ENCODE measurements around the gene SAMD10.

SAMD10 gene

DNA sequence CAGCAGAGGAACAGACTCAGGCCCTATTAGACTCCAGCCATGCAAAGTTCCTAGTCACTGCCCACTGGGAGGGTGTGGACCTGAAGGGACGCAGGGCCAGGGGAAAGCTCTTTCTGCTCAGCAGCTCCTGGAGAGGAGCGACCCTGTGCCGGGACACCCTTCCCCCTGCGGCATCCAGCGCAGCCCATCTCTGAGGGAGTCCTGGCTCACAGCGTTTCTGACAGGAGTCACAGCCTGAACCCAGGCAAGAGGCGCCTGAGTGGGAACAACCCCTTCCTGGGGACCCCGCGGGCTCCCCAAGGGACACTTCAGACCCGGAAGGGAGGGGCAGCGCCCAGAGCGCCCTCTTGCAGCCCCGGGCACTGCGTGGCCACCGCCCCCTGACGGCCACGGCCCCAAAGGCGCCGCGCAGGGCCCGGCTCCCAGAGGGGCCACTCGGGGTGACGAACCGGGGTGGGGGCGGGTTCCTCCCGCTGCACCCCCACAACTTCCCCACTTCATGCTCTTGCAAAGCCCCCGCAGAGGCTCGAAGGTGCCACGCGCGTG lies 24.1 kb downstream of the SAMD10 start:
- DNase-seq: peak; percentile 47

DNA sequence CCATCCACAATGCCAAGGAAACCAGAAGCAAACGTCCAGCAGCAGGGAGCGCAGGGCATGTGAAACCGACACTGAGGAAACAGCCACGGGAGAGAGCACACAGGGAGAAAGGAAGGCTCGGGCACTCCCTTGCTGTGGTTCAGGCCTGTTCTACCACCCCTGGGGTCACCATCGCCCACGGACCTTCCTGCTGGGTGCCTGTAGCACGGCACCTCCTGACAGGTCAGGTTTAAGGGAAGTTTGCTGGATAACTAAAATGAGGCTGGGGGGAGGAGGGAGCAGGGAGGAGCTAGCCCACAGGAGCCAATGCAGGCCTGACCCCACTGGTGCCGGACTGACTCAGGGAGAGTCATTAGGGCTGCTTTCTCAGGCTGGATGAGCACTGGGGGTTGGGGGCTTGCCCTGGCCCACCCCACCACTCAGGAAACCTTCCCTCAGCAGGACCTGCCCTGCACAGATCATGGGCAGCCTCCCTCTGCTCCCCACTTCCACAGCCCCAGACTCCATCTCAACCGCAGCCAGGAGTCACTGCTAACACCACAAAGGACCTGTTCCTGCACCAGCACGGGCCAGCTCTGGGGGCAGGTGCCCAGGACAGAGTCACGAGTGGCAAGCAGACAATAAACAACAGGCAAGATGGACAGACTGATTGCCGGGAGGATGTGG lies 25.5 kb downstream of the SAMD10 start:
- no peak for DNase-seq

DNA sequence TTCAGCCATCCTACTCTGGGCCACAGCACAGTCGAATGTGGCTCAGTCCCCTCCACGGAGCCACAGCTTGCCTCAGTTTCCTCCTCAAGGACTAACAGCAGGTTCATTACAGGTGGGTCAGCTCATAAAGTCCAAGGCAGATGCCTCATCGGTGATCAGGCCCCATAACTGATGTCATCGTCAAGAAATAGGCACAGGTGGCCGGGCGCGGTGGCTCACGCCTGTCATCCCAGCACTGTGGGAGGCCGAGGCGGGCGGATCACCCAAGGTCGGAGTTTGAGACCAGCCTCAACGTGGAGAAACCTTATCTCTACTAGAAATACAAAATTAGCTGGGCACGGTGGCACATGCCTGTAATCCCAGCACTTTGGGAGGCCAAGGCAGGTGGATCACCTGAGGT lies 26.7 kb downstream of the SAMD10 start:
- DNase-seq: no peak

DNA sequence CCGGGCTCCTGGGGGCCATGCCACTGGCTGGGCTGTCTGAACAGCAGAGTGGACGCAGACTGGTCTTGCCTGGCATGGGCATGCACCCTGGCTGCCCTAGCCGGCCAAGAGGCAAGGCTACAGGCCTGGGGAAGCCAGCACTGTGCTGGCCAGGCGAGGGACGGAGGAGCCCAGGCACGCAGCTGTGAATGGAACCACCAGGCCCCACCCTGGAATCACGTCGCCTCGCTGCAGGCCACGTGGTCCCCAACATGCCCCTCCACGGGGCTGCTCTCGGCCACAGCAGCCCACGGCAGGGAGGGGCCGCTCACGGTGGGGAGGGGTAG lies 27.3 kb downstream of the SAMD10 start:
- DNase-seq: no peak

DNA sequence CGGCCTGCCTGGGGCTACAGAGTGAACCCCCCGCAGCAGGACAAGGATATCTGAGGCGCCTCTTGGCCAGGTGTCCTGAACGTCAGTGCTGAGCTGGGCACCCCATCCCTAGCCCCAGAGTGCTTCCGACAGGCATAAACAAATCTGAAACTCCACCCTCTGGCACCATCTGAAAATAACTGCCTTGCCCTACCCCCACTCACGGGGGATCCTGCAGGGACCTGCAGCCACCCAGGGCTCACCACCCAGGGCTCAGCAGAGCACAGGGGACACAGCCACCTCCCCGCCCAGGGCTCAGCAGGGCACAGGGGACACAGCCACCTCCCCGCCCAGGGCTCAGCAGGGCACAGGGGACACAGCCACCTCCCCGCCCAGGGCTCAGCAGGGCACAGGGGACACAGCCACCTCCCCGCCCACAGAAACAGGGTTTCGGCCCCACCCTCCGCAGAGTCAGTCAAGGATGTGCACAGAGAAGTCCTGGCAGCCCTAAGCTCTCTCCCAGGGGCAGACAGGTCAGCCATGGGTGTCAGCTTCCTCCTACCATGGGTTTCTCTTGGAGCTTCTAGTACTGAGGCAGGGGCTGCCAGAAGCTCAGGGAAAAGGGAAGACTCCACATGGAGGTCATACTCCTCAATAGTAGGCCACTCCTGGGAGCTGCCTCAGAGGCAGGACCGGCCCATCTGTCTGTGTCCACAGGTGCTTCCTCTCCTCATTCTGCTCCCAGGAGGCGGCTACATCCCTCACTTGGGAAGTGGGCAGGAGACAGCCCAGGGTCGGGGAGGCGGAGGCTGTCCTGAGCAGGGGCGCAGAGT lies 27.8 kb downstream of the SAMD10 start:
- DNase-seq: no peak

DNA sequence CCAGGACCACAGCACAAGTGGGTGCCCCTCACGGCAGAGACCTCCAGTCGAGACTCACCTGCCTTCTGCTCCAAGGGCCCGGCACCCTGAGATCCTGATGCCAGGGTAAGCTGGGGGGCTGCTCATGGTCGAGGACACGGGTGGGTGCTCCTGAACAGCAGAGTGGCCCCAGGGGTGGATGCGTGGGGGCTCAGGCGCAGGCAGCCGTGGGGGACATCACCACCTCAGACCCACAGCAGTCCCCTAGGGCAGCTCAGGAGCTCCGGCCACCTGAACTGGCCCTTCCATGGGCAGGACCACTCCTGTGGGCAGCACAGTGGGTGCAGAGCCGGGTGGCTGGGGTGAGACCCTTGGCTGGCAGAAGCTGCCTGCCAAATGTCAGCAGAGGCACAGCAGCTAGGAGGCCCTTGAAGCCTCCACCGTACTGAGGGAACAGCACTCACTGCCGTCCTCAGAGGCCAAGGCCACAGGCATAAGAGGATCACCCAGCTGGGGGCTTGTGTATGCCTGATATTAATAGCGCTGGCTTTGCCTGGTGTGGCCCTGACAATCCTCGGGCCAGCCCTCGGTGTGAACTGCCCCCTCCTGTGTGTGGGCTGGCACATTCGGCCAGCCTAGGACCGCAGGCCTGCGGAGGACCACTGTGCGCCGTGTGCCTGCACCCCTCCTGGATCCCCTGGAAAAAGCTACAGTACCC lies 28.6 kb downstream of the SAMD10 start:
- no peak for DNase-seq

DNA sequence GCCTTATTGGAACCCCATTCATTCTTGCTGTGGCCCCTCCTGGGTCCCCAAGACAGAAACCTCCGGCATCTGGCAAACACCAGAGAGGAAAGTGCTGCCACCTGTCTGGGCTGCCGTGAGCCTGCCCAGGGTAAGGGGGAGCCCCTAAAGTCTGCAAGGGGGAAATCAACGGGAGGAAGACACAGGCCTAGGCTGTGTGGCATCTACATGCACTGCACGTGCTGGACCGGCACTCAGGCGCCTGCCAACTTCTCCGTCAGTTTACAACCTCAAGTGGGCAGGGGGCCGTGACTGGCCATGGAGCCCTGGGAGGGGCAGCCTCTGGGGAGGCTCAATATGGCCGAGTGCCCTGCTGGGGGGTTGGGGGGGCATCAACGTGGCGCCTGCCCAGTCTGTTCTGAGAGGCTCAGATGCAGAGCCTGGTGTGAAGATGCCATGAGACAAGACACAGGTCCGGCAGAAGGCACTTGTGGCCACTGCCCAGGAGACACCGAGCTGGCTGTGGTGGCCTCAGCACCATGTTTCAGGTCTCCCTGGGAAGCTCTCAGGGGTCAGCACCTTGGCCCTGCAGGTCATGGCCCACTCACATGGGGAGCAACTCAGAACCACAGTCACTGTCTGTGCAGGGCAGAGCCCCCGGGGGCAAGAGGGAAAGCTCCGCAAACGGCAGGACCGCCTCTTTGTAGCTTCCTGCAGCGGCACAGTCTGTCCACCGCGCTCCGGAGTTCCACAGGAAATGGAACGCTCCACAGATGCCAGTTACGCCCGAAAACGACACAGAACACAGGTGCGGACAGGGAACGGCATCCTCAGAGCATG lies 31.6 kb downstream of the SAMD10 start:
- DNase-seq: peak; percentile 37

DNA sequence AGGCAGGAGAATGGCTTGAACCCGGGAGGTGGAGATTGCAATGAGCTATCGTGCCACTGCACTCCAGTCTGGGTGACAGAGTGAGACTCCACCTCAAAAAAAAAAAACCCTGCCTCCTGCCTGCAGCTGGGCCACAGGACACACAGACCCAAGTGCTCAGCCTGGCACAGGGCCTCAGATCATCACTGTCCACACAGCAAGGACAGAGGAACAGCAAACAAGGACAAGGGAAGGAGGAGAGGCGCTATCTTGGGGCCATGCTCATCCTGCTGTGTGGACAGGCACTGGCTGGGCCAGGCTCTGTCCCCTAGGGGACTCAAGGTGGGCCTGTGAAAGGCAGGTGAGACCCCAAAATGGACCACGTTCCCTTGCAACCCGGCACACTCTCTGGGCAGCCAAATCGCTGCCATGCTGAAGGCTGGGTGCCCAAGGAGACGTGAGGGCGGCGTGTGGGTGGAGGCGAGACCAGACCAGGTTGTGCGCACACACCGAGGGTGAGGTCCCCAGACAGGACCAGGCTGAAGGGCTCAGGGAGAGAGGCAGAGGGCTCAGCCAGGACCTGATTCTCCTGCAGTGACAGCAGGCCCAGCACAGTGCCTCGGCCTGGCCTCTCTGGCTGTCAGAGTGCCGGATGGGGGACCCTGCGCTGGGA lies 32.3 kb downstream of the SAMD10 start:
- DNase-seq: no peak

DNA sequence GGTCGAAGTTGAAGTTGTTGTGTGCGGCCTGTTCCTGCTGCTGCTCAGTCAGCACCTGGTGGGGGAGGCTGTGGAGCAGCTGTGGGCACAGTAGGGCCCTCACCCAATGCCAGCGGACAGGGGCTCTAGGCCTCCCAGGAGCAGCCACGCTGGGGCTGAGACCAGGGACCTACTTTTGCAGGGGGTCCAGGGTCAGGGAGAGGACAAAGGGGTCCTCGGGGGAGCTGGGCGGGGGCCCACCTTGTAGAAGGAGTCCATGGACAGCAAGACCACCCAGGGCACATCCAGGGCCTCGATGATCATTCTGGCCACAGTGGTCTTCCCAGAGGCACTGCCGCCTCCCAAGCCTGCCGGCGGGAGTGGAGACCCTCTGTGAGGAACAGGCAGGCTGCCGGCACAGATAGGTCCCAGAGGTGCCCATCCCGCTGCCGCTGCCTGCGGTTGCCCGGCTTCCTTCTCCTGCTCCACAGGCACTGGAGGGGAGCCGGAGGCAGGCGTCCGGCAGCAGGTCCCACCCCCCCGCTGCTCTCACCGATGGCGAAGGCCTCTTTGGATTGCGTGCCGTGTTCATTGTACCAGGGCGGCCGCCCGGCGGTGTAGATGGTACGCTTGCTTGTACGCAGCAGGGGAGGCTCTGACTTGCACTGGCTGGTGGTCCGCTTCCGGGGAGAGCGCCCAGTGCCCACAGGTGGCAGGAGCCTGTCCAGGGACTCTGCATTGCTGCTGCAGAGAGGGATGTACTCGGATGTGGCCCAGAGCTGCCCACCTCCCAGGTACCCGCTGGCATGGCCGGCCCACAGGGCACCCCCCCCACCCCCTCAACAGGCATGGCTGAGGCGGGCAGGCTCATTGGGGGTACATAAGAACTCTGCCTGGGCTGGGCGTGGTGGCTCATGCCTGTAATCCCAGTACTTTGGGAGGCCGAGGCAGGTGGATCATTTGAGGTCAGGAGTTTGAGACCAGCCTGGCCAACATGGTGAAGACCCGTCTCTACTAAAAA lies 33.2 kb downstream of the SAMD10 start:
- no peak for DNase-seq

DNA sequence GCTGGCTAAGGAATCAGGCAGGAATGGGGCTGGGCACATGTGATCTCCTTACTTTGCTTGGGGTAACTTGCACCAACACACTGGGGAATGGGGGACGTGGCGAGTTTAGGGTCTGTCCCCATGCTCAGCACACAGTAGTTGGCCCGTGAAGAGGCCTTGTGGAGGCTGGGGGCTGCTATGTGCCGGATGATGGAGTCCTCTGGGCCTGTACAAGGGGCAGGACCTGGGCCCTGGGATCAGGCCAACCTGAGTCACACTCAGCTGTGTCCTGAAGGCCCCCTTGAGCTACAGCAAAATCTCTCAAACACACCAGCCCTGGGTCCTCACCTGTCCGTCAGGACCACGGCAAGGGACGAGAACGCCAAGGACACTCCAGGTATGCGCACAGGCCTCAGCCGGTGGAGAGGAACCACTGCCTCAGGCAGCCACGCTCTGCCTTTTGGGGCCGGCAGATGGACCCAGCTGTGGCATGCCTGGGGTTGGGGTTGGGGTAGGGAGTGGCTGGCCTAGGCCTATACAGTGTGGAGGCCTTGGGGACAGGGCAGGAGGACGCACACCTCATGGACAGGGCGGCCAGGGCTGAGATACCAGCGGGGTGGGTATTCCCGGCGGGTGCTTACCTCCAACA lies 34.3 kb downstream of the SAMD10 start:
- no peak for DNase-seq

DNA sequence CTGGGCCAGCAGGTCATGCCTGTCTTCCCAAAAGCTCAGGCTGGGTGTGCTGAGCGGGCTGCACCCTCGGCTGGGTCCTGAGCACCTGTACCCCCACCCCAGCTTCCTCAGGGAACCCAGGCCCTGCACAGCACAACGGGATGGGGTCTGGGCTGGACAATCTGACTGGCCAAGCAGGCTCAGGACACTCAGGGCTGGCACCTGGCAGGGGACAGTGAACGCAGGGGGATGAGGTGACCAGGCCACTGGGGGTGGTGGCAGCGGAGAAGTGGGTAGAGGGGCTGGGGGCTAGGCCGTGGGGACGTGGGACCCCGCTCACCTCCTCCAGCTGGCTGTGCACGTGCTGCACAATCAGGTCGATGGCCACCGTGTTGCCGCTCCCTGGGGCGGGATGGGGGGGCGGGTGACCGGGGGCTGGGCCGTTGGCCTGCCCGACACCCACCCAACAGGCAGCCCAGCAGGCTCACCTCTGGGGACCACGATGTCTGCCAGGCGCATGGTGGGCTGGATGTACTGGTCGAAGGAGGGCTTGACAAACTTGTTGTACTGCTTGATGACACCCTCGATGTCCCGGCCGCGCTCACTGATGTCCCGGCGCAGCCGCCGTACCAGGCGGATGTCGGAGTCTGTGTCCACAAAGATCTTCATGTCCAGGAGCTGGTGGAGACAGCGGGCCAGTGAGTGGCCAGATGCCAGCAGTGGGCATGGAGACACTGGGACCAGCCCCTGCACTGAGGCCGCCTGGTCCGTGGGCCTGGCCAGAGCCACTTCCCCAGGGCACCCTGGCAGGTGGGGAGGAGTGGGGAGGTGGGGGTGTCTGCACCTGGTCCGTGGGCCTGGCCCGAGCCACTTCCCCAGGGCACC lies 35.1 kb downstream of the SAMD10 start:
- no peak for DNase-seq

DNA sequence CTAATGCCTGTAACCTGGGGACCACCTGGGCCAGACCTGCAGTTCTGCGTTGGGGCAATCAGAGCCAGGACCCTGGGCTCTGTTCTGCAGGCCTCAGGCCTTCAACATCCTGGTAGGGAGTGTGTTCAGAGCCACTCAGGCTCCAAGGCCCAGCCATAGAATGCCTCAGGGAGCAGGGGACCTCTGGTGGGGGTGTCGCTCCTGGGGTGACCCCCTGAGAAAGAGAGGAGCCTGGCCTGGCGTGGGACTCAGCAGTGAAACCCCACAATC lies 35.7 kb downstream of the SAMD10 start:
- DNase-seq: no peak

DNA sequence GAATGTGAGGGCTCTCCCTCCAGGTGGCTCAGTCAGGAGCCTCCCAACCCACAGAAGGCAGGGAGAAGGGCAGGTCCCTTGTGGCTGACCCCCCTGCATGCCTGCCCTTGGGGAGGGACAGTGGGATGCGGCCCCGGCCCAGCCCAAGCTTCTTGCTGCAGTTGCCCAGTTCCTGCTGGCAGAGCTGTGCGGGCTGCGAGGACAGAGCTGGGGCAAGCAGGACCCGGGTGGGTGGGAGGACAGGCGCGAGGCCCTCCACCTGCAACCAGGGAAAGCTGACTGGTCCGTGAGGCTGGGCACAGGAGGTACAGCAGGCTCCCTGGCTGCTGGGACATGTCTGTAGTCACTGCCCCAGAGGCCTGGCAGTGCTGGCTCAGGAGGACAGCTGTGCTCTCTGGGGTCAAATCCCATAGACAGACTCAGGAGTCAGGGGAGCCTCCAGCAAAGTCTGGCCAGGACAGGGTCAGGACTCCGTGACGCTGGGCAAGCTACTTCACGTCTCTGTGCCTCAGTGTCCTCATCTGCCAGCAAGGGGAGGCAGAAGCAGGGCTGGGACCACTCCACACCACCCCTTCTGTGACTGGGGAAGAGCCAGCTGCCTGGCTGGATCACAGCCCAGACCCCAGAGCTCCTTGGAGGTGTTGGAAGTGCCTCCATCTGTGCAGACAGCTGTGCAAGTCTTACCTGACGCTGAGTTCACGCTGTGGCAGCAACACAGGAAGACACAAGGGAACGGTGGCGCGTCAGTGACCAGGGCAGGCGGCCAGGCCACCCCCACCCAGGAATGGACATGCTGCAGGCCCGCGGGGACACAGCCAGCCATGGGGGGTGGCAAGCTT lies 36.3 kb downstream of the SAMD10 start:
- DNase-seq: no peak

DNA sequence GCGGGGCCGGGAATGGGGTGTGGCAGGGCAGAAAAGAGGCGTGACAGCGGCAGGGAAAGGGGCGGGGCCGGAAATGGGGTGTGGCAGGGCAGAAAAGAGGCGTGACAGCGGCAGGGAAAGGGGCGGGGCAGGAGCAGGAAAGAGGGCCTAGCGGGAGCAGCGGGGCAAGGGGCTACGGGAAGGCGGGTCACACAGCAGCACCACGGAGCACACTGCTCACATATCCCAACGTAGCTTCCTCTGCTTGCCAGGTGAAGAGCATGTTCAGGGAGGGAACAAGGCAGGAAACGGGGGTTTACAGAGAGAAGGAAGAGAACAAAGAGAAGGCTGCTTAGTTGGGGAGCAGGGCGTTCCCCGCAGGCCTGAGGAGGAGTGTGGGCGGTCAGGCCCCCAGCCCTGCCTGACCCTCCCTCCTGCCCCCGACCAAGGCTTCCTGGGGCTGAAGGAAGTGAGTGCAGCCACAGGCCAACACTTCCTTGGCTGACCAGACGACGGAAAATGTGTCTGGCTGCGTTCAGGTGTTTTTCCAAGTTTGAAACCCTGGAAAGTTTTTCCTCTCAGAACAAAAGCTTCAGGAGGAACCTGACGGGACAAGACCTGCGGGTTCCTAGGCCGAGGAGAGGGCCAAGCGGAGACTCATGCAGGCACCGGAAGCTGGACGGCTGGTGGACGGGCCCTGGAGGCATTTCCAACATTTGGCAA lies 37.0 kb downstream of the SAMD10 start:
- DNase-seq: peak; percentile 49

DNA sequence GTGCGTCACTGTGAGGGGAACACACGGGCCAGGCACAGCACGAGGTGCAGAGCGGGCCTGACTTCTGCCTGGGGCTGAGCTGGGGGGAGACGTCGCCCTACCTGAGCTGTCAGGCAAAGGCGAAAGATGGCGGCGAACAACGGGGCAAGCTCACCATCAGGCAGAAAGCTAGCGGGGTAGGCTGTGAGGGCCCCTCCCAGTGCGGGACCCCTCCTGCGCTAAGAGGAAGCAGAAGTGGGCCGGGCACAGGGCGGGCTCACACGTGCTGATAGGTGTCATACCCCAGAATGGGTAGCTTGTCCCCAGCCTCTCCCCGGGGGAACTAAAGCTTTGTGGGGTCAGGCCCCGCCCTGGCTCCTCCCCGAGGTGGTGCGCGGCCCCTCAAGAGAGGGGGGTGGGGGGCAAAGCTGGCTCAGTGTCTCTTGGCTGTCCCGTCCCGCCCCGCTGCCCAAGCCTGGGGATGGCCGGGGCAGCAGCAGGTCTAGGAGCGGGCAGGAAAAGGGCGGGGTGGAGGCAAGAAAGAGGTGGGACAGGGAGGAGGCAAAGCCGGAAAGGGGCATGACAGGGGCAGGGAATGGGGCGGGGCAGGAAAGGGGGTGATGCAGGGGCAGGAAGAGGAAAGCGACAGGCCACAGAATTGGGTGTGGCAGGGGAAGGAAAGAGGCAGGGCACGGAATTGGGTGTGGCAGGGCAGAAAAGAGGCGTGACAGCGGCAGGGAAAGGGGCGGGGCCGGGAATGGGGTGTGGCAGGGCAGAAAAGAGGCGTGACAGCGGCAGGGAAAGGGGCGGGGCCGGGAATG lies 38.0 kb downstream of the SAMD10 start:
- DNase-seq: peak; percentile 88

DNA sequence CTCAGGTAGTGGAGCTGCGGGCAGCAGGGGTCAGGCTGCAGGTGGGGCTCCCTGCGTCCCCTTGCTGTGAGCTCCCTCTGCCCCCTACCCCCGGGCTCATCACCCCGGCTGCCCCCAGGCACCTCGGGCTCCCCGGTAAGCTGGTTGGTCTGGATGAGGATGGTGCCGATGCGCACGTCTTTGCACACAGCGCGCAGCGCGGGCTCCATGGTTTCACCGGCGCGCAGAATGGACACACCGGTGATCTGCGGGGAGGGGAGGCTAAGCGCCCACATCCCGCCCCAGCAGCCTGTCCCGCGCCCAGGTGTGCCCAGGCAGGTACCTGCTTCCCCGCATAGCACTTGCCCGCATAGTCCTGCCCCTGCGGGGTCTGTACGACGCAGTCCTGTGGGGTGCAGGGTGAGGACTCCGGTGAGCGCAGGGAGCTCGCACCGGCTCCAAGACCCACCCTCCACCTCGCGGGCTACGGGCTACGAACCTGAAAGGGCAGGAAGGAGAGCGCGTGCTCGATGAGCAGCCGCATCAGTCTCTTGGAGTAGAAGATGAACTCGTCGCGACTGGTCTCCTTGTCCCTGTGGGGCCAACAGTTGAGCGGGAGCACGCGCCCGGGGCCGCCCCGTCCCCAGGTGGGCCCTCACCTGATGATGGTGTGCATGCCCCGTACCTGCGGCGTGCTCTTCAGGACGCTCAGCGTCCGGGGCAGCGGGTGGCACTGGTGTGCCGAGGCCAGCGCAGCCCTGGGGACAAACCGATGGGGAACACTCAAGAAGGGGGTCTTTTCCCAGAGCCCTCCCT lies 38.8 kb downstream of the SAMD10 start:
- no peak for DNase-seq

DNA sequence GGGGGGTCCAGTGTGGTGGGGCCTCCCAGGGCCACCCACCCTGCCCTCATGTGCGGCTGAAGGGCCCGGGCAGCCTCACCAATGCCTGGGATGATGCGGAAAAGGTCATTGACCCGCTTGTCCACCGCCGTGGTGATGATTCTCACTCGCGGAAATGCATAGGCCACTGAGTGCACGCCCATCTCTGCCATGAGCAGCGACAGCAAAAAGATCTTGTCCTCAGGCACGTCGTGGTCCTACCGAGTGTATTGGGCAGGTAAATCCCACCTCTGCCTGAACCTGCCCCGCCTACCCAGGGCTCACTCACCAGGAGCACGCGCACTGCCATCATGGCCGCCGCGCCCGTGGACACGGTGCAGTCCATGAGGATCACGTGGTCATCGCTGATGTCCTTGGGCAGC lies 39.4 kb downstream of the SAMD10 start:
- DNase-seq: no peak

Measured in CD4-positive, alpha-beta T cell treated with Interleukin-10 for 1 hour (primary cell).